Esophagus mucosa (tissue), 1 donor: ENCODE measurements around the gene DUSP9. TPM values are rescaled to one million over a fixed set of nuclear protein-coding genes. Genes with fewer than 3 reads are reported as not detected.
"Not testable (repeated sequence)": the region's sequence is repeated elsewhere in the genome, so short reads cannot be mapped to it uniquely, and the experiment has no call there.

Source experiments
- ATAC-seq: fragments of 200-7000 bp; cut with Tn5 transposase; one replicate; pipeline ENCODE4 v1.9.1; 2020
- total RNA-seq: library from RNA; stranded (reverse); gene quantifications from one replicate; pipeline ENCODE4 v1.2.4, GENCODE V29; 2023
- donor health status: DM: yes; HTN: yes; CAD: no.

Gene DUSP9
- total RNA-seq, 1 donor from 2014 or later: 0.76 TPM

- ATAC-seq: no peak
Observed at GRCh38 chrX:153673428-153674218, 26.6 kb downstream of the DUSP9 start, which contains the start of gene PNCK. TSS of gene PNCK (minus strand) at chrX:153673813. CDS start at chrX:153673076, 737 bp downstream.

- no peak for ATAC-seq
Observed at GRCh38 chrX:153674219-153674851, 27.3 kb downstream of the DUSP9 start.

GRCh38 chrX:153681175-153681574, 34.2 kb downstream of the DUSP9 start:
- ATAC-seq: no peak

GRCh38 chrX:153683486-153683885, 36.5 kb downstream of the DUSP9 start:
- not testable (repeated sequence) for ATAC-seq

GRCh38 chrX:153684467-153685155, 37.6 kb downstream of the DUSP9 start:
- no peak for ATAC-seq

- ATAC-seq: no peak
Observed at GRCh38 chrX:153685156-153685536, 38.1 kb downstream of the DUSP9 start.

GRCh38 chrX:153685751-153686696, 39.0 kb downstream of the DUSP9 start:
- ATAC-seq: no peak

- peak; percentile 17 for ATAC-seq
Observed at GRCh38 chrX:153686711-153687110, 39.7 kb downstream of the DUSP9 start.

GRCh38 chrX:153687121-153688039, 40.4 kb downstream of the DUSP9 start, which contains the start of gene SLC6A8:
TSS of gene SLC6A8 (plus strand) at chrX:153687926. CDS start at chrX:153688575, 649 bp downstream.
- ATAC-seq: peak; percentile 52

GRCh38 chrX:153688071-153688470, 41.1 kb downstream of the DUSP9 start:
- ATAC-seq: no peak

- no peak for ATAC-seq
Observed at GRCh38 chrX:153688506-153688905, 41.5 kb downstream of the DUSP9 start.

- no peak for ATAC-seq
Observed at GRCh38 chrX:153688911-153689590, 42.0 kb downstream of the DUSP9 start.

- peak; percentile 19 for ATAC-seq
Observed at GRCh38 chrX:153689654-153690465, 42.9 kb downstream of the DUSP9 start.

- ATAC-seq: no peak
Observed at GRCh38 chrX:153690466-153690865, 43.5 kb downstream of the DUSP9 start.

- ATAC-seq: not testable (repeated sequence)
Observed at GRCh38 chrX:153691032-153691827, 44.2 kb downstream of the DUSP9 start.

- no peak for ATAC-seq
Observed at GRCh38 chrX:153692003-153692402, 45.0 kb downstream of the DUSP9 start.

GRCh38 chrX:153692611-153693156, 45.7 kb downstream of the DUSP9 start:
- ATAC-seq: no peak
